ENCODE results near the gene CHST11.

- no peak for TF ChIP-seq EZH2 (IDR thresholded peaks at IDR 0.05)
- TF ChIP-seq, protein P1, sequence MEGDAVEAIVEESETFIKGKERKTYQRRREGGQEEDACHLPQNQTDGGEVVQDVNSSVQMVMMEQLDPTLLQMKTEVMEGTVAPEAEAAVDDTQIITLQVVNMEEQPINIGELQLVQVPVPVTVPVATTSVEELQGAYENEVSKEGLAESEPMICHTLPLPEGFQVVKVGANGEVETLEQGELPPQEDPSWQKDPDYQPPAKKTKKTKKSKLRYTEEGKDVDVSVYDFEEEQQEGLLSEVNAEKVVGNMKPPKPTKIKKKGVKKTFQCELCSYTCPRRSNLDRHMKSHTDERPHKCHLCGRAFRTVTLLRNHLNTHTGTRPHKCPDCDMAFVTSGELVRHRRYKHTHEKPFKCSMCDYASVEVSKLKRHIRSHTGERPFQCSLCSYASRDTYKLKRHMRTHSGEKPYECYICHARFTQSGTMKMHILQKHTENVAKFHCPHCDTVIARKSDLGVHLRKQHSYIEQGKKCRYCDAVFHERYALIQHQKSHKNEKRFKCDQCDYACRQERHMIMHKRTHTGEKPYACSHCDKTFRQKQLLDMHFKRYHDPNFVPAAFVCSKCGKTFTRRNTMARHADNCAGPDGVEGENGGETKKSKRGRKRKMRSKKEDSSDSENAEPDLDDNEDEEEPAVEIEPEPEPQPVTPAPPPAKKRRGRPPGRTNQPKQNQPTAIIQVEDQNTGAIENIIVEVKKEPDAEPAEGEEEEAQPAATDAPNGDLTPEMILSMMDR (IDR thresholded peaks at IDR 0.05), result no peak
These were observed 94.7 kb downstream of the CHST11 start for GRCh38 chr12:104551313-104551931.

Measured in neural progenitor cell (in vitro differentiated cells).